SK-N-SH treated with all-trans-retinoic acid at 6 μM for 48 hours (cell line): ENCODE measurements around the gene SVOP.

Source experiments
- ATAC-seq: fragments of 200-7000 bp; cut with Tn5 transposase; 3 replicates; pipeline ENCODE4 v1.9.1; 2020; ENCODE audit warnings: mild to moderate bottlenecking, moderate library complexity
- ARNTL ChIP-seq: fragments of 450-650 bp; formaldehyde crosslinking; IDR thresholded peaks from 2 replicates; pipeline ENCODE4 v1.5.0; 2020; ENCODE audit warnings: low read depth, mild to moderate bottlenecking, moderate library complexity, borderline replicate concordance
- BACH2 ChIP-seq: fragments of 250-450 bp; sonication (Bioruptor Pico); IDR thresholded peaks from 2 replicates; pipeline ENCODE4 v1.9.0; 2021; ENCODE audit warnings: mild to moderate bottlenecking, borderline replicate concordance
- CREB5 ChIP-seq: fragments of 250-450 bp; sonication (Bioruptor Pico); IDR thresholded peaks from 2 replicates; pipeline ENCODE4 v1.5.1; 2020; ENCODE audit warnings: low read depth, mild to moderate bottlenecking, moderate library complexity
- CSDC2 ChIP-seq: fragments of 250-450 bp; sonication (Bioruptor Pico); IDR thresholded peaks from 2 replicates; pipeline ENCODE4 v1.5.0; 2020; ENCODE audit warnings: mild to moderate bottlenecking, moderate library complexity
- ESRRG ChIP-seq: fragments of 250-450 bp; sonication (Bioruptor Pico); IDR thresholded peaks from 2 replicates; pipeline ENCODE4 v1.6.1; 2021; ENCODE audit warnings: mild to moderate bottlenecking
- GLIS3 ChIP-seq: fragments of 250-450 bp; sonication (Bioruptor Pico); IDR thresholded peaks from 2 replicates; pipeline ENCODE4 v1.5.0; 2020; ENCODE audit warnings: mild to moderate bottlenecking, moderate library complexity
- ISL1 ChIP-seq: fragments of 250-450 bp; sonication (Bioruptor Pico); IDR thresholded peaks from 2 replicates; pipeline ENCODE4 v2.1.2; 2022; ENCODE audit warnings: mild to moderate bottlenecking, moderate library complexity
- OSR1 ChIP-seq: fragments of 250-450 bp; sonication (Bioruptor Pico); IDR thresholded peaks from 2 replicates; pipeline ENCODE4 v1.8.0; 2022; ENCODE audit warnings: moderate library complexity, mild to moderate bottlenecking, inconsistent platforms
- PATZ1 ChIP-seq: fragments of 250-450 bp; sonication (Bioruptor Pico); IDR thresholded peaks from 2 replicates; pipeline ENCODE4 v1.8.0; 2020; ENCODE audit warnings: mild to moderate bottlenecking, moderate library complexity, borderline replicate concordance
- PPARA ChIP-seq: fragments of 250-450 bp; sonication (Bioruptor Pico); IDR thresholded peaks from 2 replicates; pipeline ENCODE4 v1.5.0; 2020; ENCODE audit warnings: mild to moderate bottlenecking, borderline replicate concordance
- RARB ChIP-seq: fragments of 250-450 bp; sonication (Bioruptor Pico); IDR thresholded peaks from 2 replicates; pipeline ENCODE4 v1.8.0; 2021; ENCODE audit warnings: mild to moderate bottlenecking, moderate library complexity
- SNAI2 ChIP-seq: fragments of 250-450 bp; sonication (Bioruptor Pico); IDR thresholded peaks from 2 replicates; pipeline ENCODE4 v1.5.0; 2020; ENCODE audit warnings: mild to moderate bottlenecking, moderate library complexity
- TCF4 ChIP-seq: fragments of 250-450 bp; sonication (Bioruptor Pico); IDR thresholded peaks from 2 replicates; pipeline ENCODE4 v1.8.0; 2021; ENCODE audit warnings: mild to moderate bottlenecking, moderate library complexity, borderline replicate concordance
- TOX ChIP-seq: fragments of 250-450 bp; sonication (Bioruptor Pico); IDR thresholded peaks from 2 replicates; pipeline ENCODE4 v1.8.0; 2021; ENCODE audit warnings: mild to moderate bottlenecking, moderate library complexity, borderline replicate concordance
- ZFP3 ChIP-seq: fragments of 250-450 bp; sonication (Bioruptor Pico); IDR thresholded peaks from 2 replicates; pipeline ENCODE4 v1.5.0; 2020; ENCODE audit warnings: mild to moderate bottlenecking, moderate library complexity
- ZFP30 ChIP-seq: fragments of 450-650 bp; formaldehyde crosslinking; IDR thresholded peaks from 2 replicates; pipeline ENCODE4 v1.5.0; 2022; ENCODE audit warnings: mild to moderate bottlenecking, moderate library complexity
- ZNF565 ChIP-seq: fragments of 450-650 bp; formaldehyde crosslinking; conservative IDR thresholded peaks from 2 replicates; pipeline ENCODE4 v1.5.0; 2020; ENCODE audit warnings: low read depth, mild to moderate bottlenecking, moderate library complexity
- ZNF70 ChIP-seq: fragments of 450-650 bp; formaldehyde crosslinking; IDR thresholded peaks from 2 replicates; pipeline ENCODE4 v1.5.0; 2020; ENCODE audit warnings: mild to moderate bottlenecking, moderate library complexity
- ZNF8 ChIP-seq: fragments of 450-650 bp; formaldehyde crosslinking; IDR thresholded peaks from 2 replicates; pipeline ENCODE4 v1.5.0; 2020; ENCODE audit warnings: mild to moderate bottlenecking, moderate library complexity
- TF ChIP-seq, protein P1 (sequence below): fragments of 250-450 bp; sonication (Bioruptor Pico); IDR thresholded peaks from 2 replicates; pipeline ENCODE4 v1.8.0; 2021; ENCODE audit warnings: low read depth, mild to moderate bottlenecking, moderate library complexity, borderline replicate concordance
- TF ChIP-seq, protein P2 (sequence below): fragments of 250-450 bp; sonication (Bioruptor Pico); IDR thresholded peaks from 2 replicates; pipeline ENCODE4 v1.5.1; 2021; ENCODE audit warnings: mild to moderate bottlenecking, moderate library complexity
- TF ChIP-seq, protein P3 (sequence below): fragments of 250-450 bp; sonication (Bioruptor Pico); IDR thresholded peaks from 2 replicates; pipeline ENCODE4 v1.5.0; 2020; ENCODE audit warnings: mild to moderate bottlenecking, moderate library complexity

Gene SVOP

GRCh38 chr12:108916336-108916735 lies 104.5 kb downstream of the SVOP start:
- no peak for ATAC-seq
- no peak for TF ChIP-seq SNAI2 (CRISPR knock-in tag)
- no peak for TF ChIP-seq ZFP3 (CRISPR knock-in tag)
- no peak for TF ChIP-seq OSR1 (CRISPR knock-in tag)
- no peak for TF ChIP-seq ZFP30 (CRISPR knock-in tag)
- no peak for TF ChIP-seq BACH2
- no peak for TF ChIP-seq RARB (CRISPR knock-in tag)
- no peak for TF ChIP-seq ZNF8 (CRISPR knock-in tag)
- TF ChIP-seq, protein P1, sequence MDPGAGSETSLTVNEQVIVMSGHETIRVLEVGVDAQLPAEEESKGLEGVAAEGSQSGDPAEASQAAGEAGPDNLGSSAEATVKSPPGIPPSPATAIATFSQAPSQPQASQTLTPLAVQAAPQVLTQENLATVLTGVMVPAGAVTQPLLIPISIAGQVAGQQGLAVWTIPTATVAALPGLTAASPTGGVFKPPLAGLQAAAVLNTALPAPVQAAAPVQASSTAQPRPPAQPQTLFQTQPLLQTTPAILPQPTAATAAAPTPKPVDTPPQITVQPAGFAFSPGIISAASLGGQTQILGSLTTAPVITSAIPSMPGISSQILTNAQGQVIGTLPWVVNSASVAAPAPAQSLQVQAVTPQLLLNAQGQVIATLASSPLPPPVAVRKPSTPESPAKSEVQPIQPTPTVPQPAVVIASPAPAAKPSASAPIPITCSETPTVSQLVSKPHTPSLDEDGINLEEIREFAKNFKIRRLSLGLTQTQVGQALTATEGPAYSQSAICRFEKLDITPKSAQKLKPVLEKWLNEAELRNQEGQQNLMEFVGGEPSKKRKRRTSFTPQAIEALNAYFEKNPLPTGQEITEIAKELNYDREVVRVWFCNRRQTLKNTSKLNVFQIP (CRISPR knock-in tag), result no peak
- TF ChIP-seq PPARA (CRISPR knock-in tag), result no peak
- TF ChIP-seq CSDC2, result no peak
- no peak for TF ChIP-seq ZNF70 (CRISPR knock-in tag)
- no peak for TF ChIP-seq ZNF565 (CRISPR knock-in tag)

DNA sequence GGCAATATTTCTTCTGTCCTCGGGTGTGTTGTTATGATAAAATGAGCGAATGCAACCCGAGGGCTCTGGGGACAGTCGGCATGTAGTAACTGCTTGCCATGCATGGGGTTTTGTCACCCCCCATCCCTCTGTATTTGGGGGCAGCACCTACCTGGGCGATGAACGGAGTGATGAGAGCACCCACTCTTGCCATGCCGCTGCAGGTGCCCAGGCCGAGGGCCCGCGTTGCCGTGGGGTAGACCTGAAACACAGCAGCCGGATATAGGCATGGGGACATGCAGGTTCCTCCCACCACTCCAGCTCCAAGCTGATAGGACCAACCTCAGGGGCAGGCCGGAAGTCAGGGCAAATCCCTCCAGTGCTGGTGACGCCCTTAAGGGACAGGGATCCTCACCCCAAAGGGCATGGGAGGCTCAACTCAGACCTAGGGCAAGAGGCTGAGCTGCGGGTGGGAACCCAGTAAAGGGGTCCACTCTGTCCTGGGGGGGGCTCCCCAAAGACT lies 105.2 kb downstream of the SVOP start:
- TF ChIP-seq TCF4 (no peak), RARB (CRISPR knock-in tag) (no peak), ZFP3 (CRISPR knock-in tag) (no peak), ESRRG (no peak), BACH2 (no peak), CREB5 (no peak), ARNTL (CRISPR knock-in tag) (no peak), PATZ1 (CRISPR knock-in tag) (no peak), GLIS3 (CRISPR knock-in tag) (no peak), TOX (no peak), OSR1 (CRISPR knock-in tag) (no peak), SNAI2 (CRISPR knock-in tag) (no peak), ZNF8 (CRISPR knock-in tag) (no peak), ZFP30 (CRISPR knock-in tag) (no peak), ISL1 (no peak), ZNF70 (CRISPR knock-in tag) (no peak)
- TF ChIP-seq, protein P2, sequence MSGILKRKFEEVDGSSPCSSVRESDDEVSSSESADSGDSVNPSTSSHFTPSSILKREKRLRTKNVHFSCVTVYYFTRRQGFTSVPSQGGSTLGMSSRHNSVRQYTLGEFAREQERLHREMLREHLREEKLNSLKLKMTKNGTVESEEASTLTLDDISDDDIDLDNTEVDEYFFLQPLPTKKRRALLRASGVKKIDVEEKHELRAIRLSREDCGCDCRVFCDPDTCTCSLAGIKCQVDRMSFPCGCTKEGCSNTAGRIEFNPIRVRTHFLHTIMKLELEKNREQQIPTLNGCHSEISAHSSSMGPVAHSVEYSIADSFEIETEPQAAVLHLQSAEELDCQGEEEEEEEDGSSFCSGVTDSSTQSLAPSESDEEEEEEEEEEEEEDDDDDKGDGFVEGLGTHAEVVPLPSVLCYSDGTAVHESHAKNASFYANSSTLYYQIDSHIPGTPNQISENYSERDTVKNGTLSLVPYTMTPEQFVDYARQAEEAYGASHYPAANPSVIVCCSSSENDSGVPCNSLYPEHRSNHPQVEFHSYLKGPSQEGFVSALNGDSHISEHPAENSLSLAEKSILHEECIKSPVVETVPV (CRISPR knock-in tag), result no peak
- TF ChIP-seq, protein P3, sequence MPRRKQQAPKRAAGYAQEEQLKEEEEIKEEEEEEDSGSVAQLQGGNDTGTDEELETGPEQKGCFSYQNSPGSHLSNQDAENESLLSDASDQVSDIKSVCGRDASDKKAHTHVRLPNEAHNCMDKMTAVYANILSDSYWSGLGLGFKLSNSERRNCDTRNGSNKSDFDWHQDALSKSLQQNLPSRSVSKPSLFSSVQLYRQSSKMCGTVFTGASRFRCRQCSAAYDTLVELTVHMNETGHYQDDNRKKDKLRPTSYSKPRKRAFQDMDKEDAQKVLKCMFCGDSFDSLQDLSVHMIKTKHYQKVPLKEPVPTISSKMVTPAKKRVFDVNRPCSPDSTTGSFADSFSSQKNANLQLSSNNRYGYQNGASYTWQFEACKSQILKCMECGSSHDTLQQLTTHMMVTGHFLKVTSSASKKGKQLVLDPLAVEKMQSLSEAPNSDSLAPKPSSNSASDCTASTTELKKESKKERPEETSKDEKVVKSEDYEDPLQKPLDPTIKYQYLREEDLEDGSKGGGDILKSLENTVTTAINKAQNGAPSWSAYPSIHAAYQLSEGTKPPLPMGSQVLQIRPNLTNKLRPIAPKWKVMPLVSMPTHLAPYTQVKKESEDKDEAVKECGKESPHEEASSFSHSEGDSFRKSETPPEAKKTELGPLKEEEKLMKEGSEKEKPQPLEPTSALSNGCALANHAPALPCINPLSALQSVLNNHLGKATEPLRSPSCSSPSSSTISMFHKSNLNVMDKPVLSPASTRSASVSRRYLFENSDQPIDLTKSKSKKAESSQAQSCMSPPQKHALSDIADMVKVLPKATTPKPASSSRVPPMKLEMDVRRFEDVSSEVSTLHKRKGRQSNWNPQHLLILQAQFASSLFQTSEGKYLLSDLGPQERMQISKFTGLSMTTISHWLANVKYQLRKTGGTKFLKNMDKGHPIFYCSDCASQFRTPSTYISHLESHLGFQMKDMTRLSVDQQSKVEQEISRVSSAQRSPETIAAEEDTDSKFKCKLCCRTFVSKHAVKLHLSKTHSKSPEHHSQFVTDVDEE (CRISPR knock-in tag), result no peak
- ATAC-seq, result no peak

- no peak for ATAC-seq
- TF ChIP-seq ZNF8 (CRISPR knock-in tag) (no peak), ISL1 (no peak), ZNF565 (CRISPR knock-in tag) (no peak), ESRRG (no peak)
Observed at GRCh38 chr12:108914121-108914531, 106.7 kb downstream of the SVOP start.
